Measurements from ENCODE around the gene TELO2.

The TELO2 gene

GRCh38 chr16:1506494-1507213 is 13.5 kb downstream of the TELO2 start:
- Histone ChIP-seq H3K9me3 (ENCODE audit: control insufficient read depth, low read length) (no peaks in the 10 kb centered on the region), H3K27ac (no peak overlapping the region), H3K79me2 (no peaks in the 10 kb centered on the region), H3K4me2 (ENCODE audit: low read length) (no peak overlapping the region), H3K27me3 (ENCODE audit: control insufficient read depth, insufficient read depth, low read length) (no peaks in the 10 kb centered on the region), H3K4me3 (ENCODE audit: low read depth, low read length) (no peak overlapping the region), H2AFZ (no peak overlapping the region), H3K36me3 (ENCODE audit: control insufficient read depth, insufficient read depth, low read length) (no peaks in the 10 kb centered on the region), H3K9ac (no peak overlapping the region), H3K4me1 (no peaks in the 10 kb centered on the region)
- no peak for TF ChIP-seq CTCF (IDR thresholded peaks at IDR 0.05)

GRCh38 chr16:1508494-1509187 is 15.5 kb downstream of the TELO2 start:
- Histone ChIP-seq H3K4me1 (no peaks in the 10 kb centered on the region), H3K9ac (no peak overlapping the region), H2AFZ (no peak overlapping the region), H3K4me2 (ENCODE audit: low read length) (no peak overlapping the region), H3K9me3 (ENCODE audit: control insufficient read depth, low read length) (no peaks in the 10 kb centered on the region), H3K27me3 (ENCODE audit: control insufficient read depth, insufficient read depth, low read length) (no peaks in the 10 kb centered on the region), H3K79me2 (no peaks in the 10 kb centered on the region), H3K36me3 (ENCODE audit: control insufficient read depth, insufficient read depth, low read length) (no peaks in the 10 kb centered on the region), H3K4me3 (ENCODE audit: low read depth, low read length) (no peak overlapping the region), H3K27ac (no peak overlapping the region)
- no peak for TF ChIP-seq CTCF (IDR thresholded peaks at IDR 0.05)

GRCh38 chr16:1509307-1510221 is 16.4 kb downstream of the TELO2 start:
- no peaks in the 10 kb centered on the region for H3K79me2 ChIP-seq
- H3K4me2 ChIP-seq (ENCODE audit: low read length) = no peak overlapping the region
- H3K27me3 ChIP-seq (ENCODE audit: control insufficient read depth, insufficient read depth, low read length) = no peaks in the 10 kb centered on the region
- H3K36me3 ChIP-seq (ENCODE audit: control insufficient read depth, insufficient read depth, low read length) = no peaks in the 10 kb centered on the region
- H3K9ac ChIP-seq = no peak overlapping the region
- TF ChIP-seq CTCF (IDR thresholded peaks at IDR 0.05) = no peak
- no peaks in the 10 kb centered on the region for H3K4me1 ChIP-seq
- no peak overlapping the region for H2AFZ ChIP-seq
- no peak overlapping the region for H3K27ac ChIP-seq
- H3K9me3 ChIP-seq (ENCODE audit: control insufficient read depth, low read length) = no peaks in the 10 kb centered on the region
- H3K4me3 ChIP-seq (ENCODE audit: low read depth, low read length) = no peak overlapping the region

GRCh38 chr16:1510272-1510671 is 17.1 kb downstream of the TELO2 start:
- no peak overlapping the region for H3K4me2 ChIP-seq (ENCODE audit: low read length)
- H3K36me3 ChIP-seq (ENCODE audit: control insufficient read depth, insufficient read depth, low read length) = no peaks in the 10 kb centered on the region
- no peaks in the 10 kb centered on the region for H3K27me3 ChIP-seq (ENCODE audit: control insufficient read depth, insufficient read depth, low read length)
- no peaks in the 10 kb centered on the region for H3K9me3 ChIP-seq (ENCODE audit: control insufficient read depth, low read length)
- H3K27ac ChIP-seq = no peak overlapping the region
- H3K79me2 ChIP-seq = no peaks in the 10 kb centered on the region
- no peak overlapping the region for H2AFZ ChIP-seq
- no peak overlapping the region for H3K4me3 ChIP-seq (ENCODE audit: low read depth, low read length)
- H3K9ac ChIP-seq = no peak overlapping the region
- no peaks in the 10 kb centered on the region for H3K4me1 ChIP-seq
- TF ChIP-seq CTCF (IDR thresholded peaks at IDR 0.05) = no peak

All from parathyroid adenoma (tissue), 2 donors.